Measurements from ENCODE around the gene PIM3. TPM values are rescaled to one million over a fixed set of nuclear protein-coding genes. Genes with fewer than 3 reads are reported as not detected.

The PIM3 gene
- total and polyA plus RNA-seq, 10 of the 15 experiments (the other 5 are each of a cell fraction or from before 2014, with no cell fraction given), result 0.31 to 60.8 (median 12.4) TPM

DNA sequence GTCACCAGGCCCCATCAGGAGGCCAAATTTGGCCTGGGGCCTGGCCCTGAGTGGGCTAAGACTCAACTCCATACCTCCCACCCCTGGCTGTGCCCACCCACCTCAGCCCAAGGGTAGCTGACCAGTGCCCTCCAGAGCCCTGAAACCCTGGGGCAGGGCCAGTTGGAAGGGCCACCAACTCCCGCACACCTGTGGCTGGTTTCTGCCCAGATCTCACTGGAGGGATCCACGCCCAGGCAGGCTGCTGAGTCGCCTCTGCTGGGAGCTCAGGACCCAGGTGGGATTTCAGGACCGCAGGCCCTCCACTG is 8.9 kb upstream of the PIM3 start (continued):
- TF ChIP-seq, protein P1, sequence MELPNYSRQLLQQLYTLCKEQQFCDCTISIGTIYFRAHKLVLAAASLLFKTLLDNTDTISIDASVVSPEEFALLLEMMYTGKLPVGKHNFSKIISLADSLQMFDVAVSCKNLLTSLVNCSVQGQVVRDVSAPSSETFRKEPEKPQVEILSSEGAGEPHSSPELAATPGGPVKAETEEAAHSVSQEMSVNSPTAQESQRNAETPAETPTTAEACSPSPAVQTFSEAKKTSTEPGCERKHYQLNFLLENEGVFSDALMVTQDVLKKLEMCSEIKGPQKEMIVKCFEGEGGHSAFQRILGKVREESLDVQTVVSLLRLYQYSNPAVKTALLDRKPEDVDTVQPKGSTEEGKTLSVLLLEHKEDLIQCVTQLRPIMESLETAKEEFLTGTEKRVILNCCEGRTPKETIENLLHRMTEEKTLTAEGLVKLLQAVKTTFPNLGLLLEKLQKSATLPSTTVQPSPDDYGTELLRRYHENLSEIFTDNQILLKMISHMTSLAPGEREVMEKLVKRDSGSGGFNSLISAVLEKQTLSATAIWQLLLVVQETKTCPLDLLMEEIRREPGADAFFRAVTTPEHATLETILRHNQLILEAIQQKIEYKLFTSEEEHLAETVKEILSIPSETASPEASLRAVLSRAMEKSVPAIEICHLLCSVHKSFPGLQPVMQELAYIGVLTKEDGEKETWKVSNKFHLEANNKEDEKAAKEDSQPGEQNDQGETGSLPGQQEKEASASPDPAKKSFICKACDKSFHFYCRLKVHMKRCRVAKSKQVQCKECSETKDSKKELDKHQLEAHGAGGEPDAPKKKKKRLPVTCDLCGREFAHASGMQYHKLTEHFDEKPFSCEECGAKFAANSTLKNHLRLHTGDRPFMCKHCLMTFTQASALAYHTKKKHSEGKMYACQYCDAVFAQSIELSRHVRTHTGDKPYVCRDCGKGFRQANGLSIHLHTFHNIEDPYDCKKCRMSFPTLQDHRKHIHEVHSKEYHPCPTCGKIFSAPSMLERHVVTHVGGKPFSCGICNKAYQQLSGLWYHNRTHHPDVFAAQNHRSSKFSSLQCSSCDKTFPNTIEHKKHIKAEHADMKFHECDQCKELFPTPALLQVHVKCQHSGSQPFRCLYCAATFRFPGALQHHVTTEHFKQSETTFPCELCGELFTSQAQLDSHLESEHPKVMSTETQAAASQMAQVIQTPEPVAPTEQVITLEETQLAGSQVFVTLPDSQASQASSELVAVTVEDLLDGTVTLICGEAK (IDR thresholded peaks at IDR 0.05; ENCODE audit: borderline replicate concordance), result no peak
- TF ChIP-seq BHLHE40 (IDR thresholded peaks at IDR 0.05; ENCODE audit: borderline replicate concordance in 1 of 2, low read depth in 2 of 2, low read length in 1 of 2), result no peak
- no peak for TF ChIP-seq ZNF384 (IDR thresholded peaks at IDR 0.05; ENCODE audit: borderline replicate concordance, low read depth, low read length)
- TF ChIP-seq, protein P2, sequence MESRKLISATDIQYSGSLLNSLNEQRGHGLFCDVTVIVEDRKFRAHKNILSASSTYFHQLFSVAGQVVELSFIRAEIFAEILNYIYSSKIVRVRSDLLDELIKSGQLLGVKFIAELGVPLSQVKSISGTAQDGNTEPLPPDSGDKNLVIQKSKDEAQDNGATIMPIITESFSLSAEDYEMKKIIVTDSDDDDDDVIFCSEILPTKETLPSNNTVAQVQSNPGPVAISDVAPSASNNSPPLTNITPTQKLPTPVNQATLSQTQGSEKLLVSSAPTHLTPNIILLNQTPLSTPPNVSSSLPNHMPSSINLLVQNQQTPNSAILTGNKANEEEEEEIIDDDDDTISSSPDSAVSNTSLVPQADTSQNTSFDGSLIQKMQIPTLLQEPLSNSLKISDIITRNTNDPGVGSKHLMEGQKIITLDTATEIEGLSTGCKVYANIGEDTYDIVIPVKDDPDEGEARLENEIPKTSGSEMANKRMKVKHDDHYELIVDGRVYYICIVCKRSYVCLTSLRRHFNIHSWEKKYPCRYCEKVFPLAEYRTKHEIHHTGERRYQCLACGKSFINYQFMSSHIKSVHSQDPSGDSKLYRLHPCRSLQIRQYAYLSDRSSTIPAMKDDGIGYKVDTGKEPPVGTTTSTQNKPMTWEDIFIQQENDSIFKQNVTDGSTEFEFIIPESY (IDR thresholded peaks at IDR 0.05), result no peak
- TF ChIP-seq, protein P3, sequence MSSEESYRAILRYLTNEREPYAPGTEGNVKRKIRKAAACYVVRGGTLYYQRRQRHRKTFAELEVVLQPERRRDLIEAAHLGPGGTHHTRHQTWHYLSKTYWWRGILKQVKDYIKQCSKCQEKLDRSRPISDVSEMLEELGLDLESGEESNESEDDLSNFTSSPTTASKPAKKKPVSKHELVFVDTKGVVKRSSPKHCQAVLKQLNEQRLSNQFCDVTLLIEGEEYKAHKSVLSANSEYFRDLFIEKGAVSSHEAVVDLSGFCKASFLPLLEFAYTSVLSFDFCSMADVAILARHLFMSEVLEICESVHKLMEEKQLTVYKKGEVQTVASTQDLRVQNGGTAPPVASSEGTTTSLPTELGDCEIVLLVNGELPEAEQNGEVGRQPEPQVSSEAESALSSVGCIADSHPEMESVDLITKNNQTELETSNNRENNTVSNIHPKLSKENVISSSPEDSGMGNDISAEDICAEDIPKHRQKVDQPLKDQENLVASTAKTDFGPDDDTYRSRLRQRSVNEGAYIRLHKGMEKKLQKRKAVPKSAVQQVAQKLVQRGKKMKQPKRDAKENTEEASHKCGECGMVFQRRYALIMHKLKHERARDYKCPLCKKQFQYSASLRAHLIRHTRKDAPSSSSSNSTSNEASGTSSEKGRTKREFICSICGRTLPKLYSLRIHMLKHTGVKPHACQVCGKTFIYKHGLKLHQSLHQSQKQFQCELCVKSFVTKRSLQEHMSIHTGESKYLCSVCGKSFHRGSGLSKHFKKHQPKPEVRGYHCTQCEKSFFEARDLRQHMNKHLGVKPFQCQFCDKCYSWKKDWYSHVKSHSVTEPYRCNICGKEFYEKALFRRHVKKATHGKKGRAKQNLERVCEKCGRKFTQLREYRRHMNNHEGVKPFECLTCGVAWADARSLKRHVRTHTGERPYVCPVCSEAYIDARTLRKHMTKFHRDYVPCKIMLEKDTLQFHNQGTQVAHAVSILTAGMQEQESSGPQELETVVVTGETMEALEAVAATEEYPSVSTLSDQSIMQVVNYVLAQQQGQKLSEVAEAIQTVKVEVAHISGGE (CRISPR knock-in tag; IDR thresholded peaks at IDR 0.05), result no peak
- TF ChIP-seq HCFC1 (IDR thresholded peaks at IDR 0.05; ENCODE audit: low read length), result no peak
